Subcutaneous preadipocyte (primary cell): ENCODE results near the gene DOCK8. TPM values are rescaled to one million over a fixed set of nuclear protein-coding genes. Genes with fewer than 3 reads are reported as not detected.

Experiments
- total RNA-seq: library from RNA; depleted of rRNA; stranded (reverse); fragments of >200 nt; gene quantifications from 2 replicates; pipeline ENCODE4 v1.2.3, GENCODE V29; 2012

Gene DOCK8
- under 0.01 and 0.59 TPM in 2 replicates for total RNA-seq

GRCh38 chr9:214648-215493 is at the start of gene DOCK8:
Gene DOCK8, plus strand, starts transcription at chr9:214865. Its CDS starts 112 bp downstream, at chr9:214977.

GRCh38 chr9:178970-179383 is 35.7 kb upstream of the DOCK8 start, which contains the start of gene ZNG1A:
Gene ZNG1A, minus strand, starts transcription at chr9:179056. Its CDS starts 87 bp downstream, at chr9:178969.

DNA sequence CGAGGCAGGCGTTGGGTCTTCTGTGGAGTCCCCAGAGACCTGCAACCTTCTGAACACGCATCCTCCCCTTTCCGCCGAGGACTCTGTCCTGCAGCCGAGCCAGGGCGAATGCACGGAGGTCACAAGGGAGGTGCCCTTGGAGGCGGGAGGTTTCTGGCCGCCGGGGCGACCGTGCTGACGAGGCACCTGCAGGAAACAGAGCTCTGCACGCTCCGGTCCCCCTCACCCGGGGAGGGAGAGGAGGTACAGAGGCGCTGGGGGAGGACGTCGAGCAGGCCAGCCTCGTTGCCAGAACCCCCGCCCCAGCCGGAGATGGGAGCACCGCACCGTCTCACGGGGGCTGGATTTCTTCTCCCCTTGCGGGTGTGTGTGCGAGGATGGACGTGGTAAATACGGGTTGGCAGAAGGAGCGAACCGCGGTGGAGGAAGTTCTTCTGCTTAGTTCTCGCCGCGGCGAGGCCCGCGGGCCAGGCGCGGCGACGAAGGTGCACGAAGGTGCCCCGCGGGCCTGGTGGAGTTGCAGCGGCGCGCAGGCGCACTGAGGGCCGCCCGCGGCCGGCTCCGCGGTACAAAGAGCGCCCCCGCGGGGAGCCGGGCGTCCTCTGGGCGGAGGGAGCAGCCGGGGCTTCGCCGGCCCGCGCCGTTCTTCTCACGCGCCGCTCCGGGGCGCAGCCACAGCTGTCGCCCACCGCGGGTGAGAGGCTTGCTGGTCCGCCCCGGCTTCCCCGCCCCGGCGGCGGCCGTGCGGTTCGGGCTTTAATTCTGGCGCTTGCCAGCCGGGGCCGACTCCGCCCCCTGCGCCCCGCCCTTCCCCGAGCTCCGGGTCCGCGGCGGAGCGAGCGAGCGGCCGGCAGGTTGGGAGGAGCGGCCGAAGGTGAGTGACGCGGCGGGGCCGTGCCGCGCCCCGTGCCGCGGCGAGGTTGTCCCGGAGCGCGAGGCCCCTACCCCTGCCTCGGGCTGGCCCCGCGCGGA is 289.5 kb downstream of the DOCK8 start, which contains the start of gene KANK1:
Gene KANK1 (plus strand): TSS at position 815 of the 972 bp plus-strand sequence.

Other genes starting within 250 kb of the DOCK8 start
- gene WASHC1, start 185.4 kb upstream of the DOCK8 start, total RNA-seq, result 5.1 and 5.5 TPM in 2 replicates
- gene FOXD4, start 96.4 kb upstream of the DOCK8 start, total RNA-seq, result under 0.01 and 0.39 TPM in 2 replicates
- 15.8 and 19.5 TPM in 2 replicates for gene ZNG1A, start 35.8 kb upstream of the DOCK8 start, total RNA-seq